ENCODE results near the gene TBXA2R.
"Not testable (repeated sequence)": the region's sequence is repeated elsewhere in the genome, so short reads cannot be mapped to it uniquely, and the experiment has no call there.

The TBXA2R gene

DNA sequence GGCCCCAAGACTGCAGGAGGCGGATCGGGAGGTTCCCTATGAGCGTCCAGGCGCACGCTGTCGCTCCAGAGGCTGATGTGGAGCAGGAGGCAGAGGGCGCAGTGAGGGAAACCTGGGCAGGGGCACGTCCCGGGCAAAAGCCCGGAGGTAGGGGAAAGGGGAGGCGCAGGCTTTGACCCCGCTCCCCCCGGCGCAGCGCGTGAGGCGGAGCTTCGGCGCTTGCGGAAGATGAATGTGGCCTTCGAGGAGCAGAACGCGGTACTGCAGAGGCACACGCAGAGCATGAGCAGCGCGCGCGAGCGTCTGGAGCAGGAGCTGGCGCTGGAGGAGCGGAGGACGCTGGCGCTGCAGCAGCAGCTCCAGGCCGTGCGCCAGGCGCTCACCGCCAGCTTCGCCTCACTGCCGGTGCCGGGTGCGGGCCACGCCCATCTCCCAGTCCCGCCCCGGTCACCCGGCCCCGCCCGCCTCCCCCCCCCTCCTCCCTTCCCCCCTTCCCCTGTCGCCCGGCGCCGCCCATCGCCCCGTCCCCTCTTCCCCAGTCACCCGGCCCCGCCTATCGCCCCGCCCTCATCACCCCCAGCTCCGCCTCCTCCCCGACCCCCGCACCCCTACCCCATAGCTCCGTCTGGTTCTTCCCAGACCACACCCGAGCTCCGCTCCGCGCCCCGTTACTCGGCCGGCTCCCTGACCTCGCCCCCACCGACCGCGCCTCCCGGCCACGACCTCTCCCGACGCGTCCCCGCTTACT, 29.8 kb downstream of the TBXA2R start:
- no peak for DNase-seq

DNA sequence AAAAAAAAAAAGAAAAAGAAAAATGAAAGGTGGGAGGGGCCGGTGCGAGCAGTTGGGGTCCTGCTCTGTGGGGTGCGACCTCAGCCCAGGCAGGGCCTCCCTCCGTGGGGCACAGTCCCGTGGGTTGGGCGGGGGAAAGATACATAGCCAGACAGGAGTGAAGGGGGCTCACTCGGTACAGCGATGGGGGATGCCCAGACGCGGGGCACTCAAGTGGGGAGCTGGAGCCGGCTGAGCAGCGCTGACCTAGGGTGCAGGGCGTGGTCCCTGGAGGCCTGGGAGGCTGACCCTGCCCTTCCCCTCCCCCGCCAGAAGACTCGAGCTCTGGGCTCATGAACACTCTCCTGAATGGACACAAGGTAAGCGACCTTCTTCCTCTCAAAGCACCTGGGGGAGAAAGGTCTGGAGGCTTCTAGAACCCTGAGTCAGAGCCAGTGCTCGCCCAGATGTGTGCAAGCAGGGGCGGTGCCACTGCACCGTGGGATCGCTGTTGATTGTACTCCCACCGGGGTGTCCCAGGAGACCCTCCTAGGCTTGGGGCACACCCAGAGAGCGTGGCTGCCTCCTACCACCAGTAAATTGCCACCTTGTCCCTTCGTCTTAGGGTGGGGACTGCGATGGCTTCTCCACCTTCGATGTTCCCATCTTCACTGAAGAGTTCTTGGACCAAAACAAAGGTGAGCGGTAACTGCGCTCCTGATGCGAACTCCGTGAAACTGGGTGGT, 30.6 kb downstream of the TBXA2R start:
- DNase-seq: no peak

DNA sequence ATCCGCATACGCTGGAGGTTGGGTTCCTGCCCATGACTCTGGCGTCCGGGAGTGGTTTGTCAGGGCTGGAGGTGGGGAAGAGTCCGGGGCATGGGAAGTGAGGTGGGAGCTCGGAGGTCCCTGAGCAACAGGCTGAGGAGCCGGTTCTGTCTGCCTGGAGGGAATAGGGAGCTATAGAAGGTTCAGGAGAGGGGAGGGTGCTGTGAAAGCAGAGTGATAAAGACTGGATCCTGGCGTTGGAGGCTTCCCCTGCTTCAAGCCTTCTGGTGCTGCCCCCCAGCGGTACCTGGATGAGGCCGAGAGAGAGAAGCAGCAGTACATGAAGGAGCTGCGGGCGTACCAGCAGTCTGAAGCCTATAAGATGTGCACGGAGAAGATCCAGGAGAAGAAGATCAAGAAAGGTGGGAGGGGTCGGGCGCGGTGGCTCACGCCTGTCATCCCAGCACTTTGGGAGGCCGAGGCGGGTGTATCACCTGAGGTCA, 31.4 kb downstream of the TBXA2R start:
- no peak for DNase-seq

DNA sequence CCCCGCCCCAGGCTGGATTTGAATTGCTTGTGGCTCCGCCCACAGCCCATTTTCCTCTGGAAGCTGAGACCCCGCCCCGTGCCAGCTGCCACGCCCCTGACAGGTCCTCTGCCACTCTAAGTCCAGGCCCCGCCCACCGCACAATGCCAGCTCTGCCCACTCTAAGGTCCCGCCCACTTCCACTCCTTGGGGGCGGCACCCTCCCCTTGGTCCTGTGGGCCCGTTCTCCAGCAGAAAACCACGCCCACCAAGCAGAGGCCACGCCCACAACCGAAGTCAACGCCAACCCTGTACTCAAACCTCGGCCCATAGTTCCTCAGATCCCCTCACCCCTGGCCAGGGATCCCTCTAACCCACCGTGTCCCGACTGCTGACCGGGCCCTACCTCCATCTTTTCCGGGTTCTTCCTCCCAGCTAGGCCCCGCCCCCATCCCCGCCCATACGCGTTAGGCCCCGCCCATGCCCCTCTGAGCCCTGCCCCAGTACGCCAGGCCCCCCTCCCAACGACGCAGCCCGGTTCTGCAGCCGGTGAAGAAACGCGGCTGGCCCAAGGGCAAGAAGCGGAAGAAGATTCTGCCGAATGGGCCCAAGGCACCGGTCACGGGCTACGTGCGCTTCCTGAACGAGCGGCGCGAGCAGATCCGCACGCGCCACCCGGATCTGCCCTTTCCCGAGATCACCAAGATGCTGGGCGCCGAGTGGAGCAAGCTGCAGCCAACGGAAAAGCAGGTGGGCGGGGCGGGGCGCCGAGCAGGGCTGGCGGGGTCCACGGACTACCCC, 32.6 kb downstream of the TBXA2R start:
- peak; percentile 42 to 62 (median 51) for DNase-seq

DNA sequence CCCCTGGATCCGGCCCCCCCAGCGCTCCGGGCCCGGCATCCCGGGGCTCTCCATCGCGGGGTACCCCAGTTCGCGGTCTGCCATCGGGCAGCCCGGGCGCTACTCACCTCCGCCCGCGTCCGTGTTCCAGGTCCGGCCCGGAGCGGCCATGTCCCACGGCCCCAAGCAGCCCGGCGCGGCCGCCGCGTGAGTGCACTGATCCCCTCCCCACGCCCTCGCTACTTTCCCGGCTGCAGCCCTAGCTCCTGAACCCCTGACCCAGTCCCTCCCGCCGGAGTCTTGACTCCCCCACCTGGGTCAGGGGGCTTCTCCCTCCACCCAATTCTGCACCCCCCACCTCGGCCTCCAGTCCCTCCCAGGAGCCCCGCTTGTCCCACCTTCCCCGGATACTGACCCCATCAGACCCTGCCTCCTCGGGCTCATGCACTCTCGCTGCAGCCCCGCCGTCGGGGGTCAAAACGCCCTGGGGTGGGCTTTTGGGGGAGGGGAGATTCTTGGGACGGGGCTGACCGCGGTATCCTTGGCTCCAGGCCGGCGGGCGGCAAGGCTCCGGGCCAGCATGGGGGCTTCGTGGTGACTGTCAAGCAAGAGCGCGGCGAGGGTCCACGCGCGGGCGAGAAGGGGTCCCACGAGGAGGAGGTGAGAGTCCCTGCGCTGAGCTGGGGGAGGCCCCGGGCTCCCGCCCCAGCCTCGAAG, 33.4 kb downstream of the TBXA2R start:
- no peak for DNase-seq

DNA sequence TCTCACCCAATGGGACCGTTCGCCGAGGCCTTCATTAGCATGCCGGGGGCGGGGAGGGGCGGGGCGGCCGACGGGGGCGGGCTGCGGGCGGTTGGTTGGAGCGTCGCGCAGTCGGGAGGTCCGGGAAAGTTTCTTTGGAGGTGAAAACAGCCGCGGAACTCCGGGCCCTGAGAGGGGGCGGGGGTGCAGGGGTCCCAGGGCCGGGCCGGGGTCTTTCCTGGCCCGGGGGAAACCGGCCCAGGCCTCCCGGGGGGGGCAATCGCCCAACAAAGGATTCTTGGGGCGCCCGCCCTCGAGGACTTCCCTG, 33.9 kb downstream of the TBXA2R start, which contains the start of gene HMG20B:
Gene HMG20B (plus strand): TSS at position 90 of the 307 bp plus-strand sequence. CDS start 366 bp downstream, outside the sequence.
- no peak for DNase-seq

DNA sequence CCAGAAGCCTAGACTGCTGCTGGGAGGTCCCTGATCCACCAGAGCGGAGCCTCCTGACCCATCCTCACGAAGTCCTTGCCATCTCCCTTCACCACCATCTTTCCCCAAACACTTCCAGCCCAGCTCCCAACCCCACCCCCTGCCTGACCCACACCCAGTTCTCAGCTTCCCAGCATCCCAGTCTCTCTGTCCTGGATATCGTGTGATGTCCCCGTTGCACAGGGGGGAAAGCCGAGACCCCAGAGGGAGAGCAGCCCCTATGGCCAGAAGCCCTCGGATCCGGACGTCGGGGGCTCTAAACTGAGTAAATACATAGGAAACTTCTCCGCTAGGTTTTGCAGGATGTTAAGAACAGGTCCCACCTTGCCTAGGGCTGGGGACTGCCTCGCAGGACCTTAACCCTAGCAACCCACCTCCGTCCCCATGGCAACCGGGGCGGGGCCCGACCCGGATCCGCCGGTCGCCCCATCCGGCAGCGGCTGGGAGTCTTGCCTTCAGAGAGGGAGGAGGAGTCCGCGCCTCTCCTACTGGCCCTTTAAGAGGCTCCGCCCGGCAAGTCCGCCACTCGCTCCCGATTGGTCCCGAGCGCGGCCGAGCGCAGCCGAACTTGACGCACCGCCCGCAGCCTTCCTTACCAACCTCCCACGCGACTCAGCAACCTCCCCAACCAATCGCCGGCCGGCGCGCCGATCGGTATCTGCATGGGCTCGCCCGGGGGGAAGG, 34.4 kb downstream of the TBXA2R start:
- peak; percentile 98 to 99 (median 98) for DNase-seq

DNA sequence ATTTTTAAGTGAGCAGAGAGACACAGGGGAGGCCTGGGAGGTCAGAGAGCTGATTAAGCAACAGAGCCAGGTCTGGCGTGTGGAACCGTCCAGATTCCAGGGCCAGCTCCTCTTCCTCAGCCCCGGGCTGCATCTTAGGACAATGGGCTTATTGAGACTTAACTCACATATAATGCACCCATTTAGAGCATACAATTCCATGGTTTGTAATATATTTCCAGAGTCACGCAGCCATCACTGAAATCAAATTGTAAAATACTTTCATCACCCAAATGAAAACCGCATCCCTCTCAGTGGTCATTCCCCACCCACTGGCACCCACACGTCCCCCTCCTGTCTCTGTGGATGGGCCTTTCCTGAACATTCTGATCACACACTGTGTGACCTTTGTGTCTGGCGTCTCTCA, 36.1 kb downstream of the TBXA2R start:
- DNase-seq: no peak

DNA sequence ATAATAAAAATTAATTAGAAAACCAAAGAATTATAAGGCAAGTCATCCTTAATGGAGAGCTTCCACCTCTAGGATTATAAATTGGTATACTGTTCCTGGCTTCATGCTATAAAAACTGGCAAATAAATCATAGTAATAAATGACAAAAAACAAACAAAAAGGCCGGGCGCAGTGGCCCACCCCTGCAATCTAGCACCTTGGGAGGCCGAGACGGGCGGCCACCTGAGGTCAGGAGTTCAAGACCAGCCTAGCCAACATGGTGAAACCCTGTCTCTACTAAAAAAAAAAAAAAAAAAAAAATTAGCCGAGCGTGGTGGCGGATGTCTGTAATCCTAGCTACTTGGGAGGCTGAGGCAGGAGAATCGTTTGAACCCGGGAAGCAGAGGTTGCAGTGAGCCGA, 36.6 kb downstream of the TBXA2R start:
- not testable (repeated sequence) for DNase-seq

DNA sequence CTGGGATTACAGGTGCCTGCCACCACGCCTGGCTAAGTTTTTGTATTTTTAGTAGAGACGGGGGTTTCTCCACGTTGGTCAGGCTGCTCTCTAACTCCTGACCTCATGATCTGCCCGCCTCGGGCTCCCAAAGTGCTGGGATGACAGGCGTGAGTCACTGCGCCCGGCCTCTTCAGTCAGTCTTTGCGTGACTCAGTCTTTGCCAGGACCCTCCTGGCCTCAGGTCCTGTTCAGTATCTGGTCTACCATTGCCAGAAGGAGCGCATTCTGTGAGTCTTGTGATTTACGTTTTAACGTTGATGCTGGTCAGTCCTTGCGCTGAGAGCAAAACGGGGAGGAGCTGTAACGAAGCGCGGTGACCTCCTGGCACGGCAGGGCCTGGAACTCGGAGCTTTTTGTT, 41.5 kb downstream of the TBXA2R start:
- DNase-seq: no peak

DNA sequence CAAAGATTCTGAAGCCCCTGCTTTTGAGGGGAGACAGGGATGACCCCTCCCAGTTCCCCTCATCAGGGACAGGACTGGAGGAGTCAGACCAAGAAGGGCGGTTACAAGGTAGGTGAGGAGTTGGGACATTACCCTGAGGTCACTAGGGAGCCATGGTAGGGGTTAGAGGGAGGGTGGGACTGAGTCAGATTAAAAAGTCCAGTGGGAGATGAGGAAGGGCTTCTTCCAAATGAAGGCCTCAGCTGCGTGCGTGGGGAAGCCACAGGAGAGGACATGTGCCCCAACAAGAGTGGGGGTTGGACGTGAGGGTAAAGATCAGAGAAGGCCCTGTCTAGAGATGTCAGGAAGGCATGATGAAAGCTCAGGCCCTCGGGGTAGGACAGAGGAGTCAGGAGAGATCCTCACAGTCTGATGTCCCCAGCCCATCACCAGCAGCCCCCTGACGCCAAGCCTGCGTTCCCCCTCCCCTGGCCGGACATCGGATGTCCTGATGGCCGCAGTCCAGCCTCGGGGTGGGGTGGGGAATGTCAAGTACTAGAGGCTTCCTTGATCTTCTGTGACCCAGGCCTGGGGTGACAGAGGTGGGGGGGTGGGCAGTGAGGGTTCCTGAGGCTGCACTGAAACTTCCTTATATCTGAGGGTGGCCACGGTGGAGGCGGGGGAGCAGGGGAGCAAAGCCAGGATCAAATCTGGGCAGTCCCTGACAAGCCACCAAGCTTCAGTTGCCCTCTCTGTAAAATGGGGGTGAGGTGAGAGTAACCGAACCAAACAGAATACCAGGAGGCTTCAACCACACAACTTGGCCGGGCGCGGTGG, 42.8 kb downstream of the TBXA2R start:
- DNase-seq: no peak

DNA sequence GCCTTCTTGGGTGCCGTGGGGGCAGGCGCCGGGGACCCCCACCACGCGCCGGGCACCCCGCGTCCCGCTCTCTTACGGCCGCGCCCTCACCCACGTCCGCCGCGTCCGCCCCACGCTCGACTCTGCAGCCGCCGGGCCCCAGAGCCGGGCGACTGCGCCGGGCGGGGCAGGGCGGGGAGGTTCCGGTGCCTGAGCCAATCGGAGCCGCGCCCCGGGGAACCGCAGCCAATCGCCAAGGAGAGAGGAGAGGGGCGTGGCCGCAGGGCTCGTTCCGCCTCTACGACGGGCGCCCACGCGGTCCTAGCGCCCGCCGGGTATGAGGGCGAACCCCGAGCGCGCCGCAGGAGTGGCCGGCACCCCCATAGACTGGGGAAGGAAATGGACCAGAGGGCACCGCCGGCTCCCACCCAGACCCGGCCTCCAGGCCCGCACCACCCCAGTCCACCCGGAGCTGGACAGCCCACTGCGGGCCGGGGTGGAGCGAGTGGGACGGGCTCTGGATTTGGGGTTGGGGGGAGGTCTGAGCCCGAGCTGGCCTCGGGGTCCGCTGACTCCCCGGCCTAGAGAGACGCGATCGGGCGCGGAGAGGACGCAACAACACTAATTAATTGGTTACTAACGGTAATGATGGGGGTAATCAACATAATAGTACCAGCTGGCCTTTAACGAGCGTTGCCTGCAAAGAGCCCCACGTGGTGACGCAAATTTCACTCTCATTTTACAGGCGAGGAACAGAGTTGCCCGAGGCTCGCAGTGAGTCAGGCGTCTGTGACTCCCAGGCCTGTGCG, 49.0 kb downstream of the TBXA2R start, which contains the start of gene MFSD12:
Gene MFSD12 (minus strand): TSS at position 126 of the 788 bp plus-strand sequence. CDS start 183 bp downstream, outside the sequence.
- peak; percentile 86 to 95 (median 90) for DNase-seq

DNA sequence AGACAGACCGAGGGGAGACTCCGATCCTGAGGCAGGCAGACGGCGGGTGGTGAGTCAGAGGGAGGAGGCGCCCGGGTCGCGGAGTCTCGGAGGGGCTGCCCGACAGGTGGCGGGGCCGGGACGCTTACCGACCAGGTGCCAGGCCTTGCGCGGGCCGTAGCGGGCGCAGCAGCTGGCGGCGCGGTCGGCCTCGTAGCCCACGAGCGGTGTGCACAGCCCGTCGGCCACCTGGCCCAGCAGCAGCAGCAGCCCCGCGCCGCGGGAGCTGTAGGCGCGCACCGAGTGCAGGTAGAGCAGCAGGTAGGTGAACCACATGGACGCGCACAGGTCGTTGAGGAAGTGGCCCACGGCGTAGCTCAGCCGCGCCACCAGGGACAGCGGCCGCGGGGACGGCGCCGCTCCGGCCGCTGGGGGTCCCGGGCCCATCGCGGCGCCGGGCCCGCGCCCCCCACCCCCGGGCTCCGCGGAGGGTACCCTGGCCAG, 49.7 kb downstream of the TBXA2R start:
- peak in 3 of 4 experiments; percentile 29 to 61 (median 34) for DNase-seq

DNA sequence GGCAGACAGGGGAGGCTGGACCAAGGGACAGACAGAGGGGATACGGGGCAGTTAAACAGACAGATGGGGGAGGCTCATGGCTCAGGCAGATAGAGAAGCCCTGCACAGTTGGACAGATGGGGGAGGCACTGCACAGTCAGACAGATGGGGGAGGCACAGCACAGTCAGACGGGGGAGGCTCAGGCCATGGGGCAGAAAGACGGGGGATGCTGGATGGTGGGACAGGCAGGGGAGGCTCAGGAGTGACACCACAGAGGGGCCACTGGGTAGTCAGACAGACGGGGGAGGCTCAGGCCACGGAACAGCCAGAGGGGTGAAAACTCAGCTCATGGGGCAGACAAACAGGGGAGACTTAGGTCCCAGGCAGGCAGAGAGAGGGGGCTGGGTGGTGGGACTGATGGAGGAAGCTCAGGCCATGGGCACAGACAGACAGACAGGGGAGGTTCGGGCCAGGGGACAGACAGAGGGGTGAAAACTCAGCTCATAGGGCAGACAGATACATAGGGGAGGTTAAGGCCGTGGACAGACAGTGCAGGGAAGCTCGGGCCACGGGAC, 50.2 kb downstream of the TBXA2R start:
- no peak for DNase-seq

DNA sequence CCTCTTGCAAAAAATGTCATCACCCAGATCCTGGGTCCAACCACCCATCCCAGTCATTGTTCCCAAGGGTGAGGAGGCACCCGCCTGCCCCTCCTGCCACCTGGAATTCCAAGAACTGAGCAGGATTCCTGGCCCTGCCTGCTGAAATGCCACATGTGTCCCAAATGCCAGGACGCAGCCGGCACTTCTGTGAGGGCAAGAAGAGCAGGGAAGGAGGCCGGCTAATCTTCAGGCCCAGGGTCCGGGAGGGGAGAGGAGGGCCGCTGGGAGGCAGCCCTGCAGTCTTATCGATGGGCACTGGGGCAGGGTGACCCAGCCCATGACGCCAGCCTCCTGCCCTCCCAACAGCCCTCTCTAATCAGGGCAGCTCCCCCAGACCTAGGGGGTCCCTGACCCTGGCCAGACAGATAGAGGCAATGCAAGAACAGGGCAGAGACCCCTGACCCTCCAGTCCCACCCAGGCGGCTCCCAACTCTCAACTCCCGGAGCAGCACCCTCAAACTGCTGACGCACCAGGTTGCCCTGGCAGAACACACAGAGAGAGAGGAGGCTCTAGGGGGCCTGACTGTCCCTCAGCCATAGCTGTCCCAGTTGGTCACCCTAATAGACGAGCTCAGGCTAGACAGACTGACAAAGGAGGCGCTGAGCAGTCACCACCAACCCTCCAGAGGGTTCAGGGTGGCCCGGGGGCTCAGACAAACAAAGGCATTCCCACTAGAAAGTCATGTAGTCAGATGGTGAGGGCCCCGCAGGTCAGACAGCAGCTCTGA, 50.8 kb downstream of the TBXA2R start:
- DNase-seq: no peak

DNA sequence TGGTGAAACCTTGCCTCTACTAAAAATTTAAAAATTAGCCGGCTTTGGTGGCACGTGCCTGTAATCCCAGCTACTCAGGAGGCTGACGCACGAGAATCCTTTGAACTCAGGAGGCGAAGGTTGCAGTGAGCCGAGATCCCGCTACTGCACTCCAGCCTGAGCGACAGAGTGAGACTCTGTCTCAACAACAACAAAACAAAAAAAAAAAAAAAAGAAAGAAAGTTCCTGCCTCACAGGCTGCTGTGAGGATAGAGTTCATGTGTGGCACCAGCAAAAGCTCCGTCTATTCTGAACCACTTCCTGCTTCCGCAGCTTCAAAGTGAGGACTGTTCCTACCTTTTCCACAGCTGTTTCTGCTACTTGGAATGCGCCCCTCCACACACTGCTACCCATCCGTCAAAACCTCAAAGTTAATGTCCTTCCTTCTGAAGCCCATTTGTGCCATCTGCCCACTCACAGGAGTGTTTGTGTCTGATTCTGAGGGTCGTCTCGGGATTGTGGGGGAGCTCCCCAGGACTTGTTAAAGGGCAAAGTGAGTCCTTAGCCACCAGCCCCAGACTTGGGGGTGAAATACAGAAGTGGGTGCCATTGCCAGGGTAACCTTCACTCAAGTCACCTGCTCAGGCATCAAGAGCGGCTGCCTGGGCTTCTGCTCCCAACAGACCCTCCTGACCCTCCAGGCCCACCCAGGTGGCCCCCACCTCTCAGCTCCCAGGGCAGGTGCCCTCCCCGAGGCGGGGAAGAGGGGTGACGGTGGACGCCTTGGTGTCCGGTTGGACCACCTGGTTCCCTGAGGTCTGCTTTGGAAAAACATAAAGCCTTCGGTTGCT, 52.2 kb downstream of the TBXA2R start:
- DNase-seq: no peak

DNA sequence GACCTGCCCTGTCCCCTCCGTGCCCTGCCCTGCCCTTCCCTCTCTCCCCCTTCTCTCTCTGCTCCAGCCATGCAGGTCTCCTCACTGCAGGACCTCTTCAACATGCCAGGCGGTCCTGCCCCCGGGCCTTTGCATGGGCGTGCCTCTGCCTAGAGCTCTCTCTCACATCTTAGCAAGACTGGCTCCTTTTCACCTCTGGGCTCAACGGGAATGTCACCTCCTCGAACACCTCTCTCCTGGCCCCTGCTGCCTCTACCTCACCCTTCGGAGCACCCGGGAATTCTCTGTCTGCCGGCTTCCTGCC, 54.9 kb downstream of the TBXA2R start:
- no peak for DNase-seq
